ENCODE results near the gene CLEC16A. TPM values are rescaled to one million over a fixed set of nuclear protein-coding genes. Genes with fewer than 3 reads are reported as not detected.

CLEC16A gene
- total and polyA plus RNA-seq, 2 donors (not counting 1 experiment from before 2014, with no cell fraction given), result 21.9 to 79.5 TPM

DNA sequence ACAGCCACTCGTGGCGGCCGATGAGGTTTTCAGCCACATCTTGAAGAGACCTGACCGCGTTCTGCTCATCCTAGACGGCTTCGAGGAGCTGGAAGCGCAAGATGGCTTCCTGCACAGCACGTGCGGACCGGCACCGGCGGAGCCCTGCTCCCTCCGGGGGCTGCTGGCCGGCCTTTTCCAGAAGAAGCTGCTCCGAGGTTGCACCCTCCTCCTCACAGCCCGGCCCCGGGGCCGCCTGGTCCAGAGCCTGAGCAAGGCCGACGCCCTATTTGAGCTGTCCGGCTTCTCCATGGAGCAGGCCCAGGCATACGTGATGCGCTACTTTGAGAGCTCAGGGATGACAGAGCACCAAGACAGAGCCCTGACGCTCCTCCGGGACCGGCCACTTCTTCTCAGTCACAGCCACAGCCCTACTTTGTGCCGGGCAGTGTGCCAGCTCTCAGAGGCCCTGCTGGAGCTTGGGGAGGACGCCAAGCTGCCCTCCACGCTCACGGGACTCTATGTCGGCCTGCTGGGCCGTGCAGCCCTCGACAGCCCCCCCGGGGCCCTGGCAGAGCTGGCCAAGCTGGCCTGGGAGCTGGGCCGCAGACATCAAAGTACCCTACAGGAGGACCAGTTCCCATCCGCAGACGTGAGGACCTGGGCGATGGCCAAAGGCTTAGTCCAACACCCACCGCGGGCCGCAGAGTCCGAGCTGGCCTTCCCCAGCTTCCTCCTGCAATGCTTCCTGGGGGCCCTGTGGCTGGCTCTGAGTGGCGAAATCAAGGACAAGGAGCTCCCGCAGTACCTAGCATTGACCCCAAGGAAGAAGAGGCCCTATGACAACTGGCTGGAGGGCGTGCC lies 37.2 kb upstream of the CLEC16A start:
- ChIA-PET CTCF (interaction anchor here (1.1 to 1.3 kb wide), 4 partner anchors 16 to 92 kb away, joined by 3 to 4 read pairs (median 3); no protein-coding TSS in a partner anchor), POLR2A (interaction anchor here (1.0 to 1.4 kb wide), 2 partner anchors 14 to 155 kb away, joined by 3 to 6 read pairs; no protein-coding TSS in a partner anchor)
- Histone ChIP-seq H3K4me3 (ENCODE audit: control extremely low read depth in 1 of 5, extremely low read depth in 1 of 5, insufficient read depth in 1 of 5, low read depth in 2 of 5, low read length in 4 of 5) (no peak overlapping the region), H3K9me3 (ENCODE audit: control extremely low read depth in 1 of 3, control insufficient read depth in 2 of 3, insufficient read depth in 1 of 3, low read length in 2 of 3) (peaks cover 0 to 9% (median 0%) of the 10 kb centered on the region in 3 donors), H4K20me1 (ENCODE audit: control insufficient read depth, insufficient read depth, low read length, poor library complexity, severe bottlenecking) (peaks cover 85% of the 10 kb centered on the region), H3K4me1 (ENCODE audit: control insufficient read depth in 2 of 2, insufficient read depth in 2 of 2, low read length in 2 of 2) (peaks cover 43 to 55% of the 10 kb centered on the region in 2 donors), H3K79me2 (ENCODE audit: control insufficient read depth, insufficient read depth, low read length) (peaks cover 66% of the 10 kb centered on the region), H2AFZ (ENCODE audit: insufficient read depth, low read depth, low read length, poor library complexity, severe bottlenecking) (no peak overlapping the region), H3K4me2 (replicated peaks; ENCODE audit: low read depth, low read length, poor library complexity, severe bottlenecking) (peak overlapping the region; percentile 25), H3K27me3 (replicated peaks in 1 of 4; ENCODE audit: control extremely low read depth in 1 of 4, control insufficient read depth in 3 of 4, insufficient read depth in 4 of 4, low read length in 3 of 4) (no peaks in the 10 kb centered on the region), H3K9ac (ENCODE audit: low read length) (no peak overlapping the region), H3K27ac (ENCODE audit: low read length in 2 of 2) (peak overlapping the region in 1 of 2 donors; percentile 95), H3K36me3 (replicated peaks in 1 of 2; ENCODE audit: control extremely low read depth in 1 of 2, control insufficient read depth in 1 of 2, extremely low read depth in 1 of 2, insufficient read depth in 2 of 2, low read length in 1 of 2) (peaks cover 10 to 100% of the 10 kb centered on the region in 2 experiments)
- ATAC-seq (ENCODE audit: low read depth) (no peak), DNase-seq (no peak)
- no peaks in the 10 kb centered on the region for H3K9me3 Mint-ChIP-seq (ENCODE audit: insufficient read depth)
- H3K27me3 Mint-ChIP-seq, result no peaks in the 10 kb centered on the region
- H3K4me1 Mint-ChIP-seq, result peaks cover 70% of the 10 kb centered on the region
- WGBS (ENCODE audit: insufficient coverage), result 96% methylated on average over 46 of the region's 46 CpGs
- peak overlapping the region; percentile 67 for H3K27ac Mint-ChIP-seq
- TF ChIP-seq EZH2 (IDR thresholded peaks at IDR 0.05; ENCODE audit: borderline replicate concordance, insufficient read depth, low read depth, low read length, poor library complexity, severe bottlenecking), result no peak
- TF ChIP-seq, protein P1, sequence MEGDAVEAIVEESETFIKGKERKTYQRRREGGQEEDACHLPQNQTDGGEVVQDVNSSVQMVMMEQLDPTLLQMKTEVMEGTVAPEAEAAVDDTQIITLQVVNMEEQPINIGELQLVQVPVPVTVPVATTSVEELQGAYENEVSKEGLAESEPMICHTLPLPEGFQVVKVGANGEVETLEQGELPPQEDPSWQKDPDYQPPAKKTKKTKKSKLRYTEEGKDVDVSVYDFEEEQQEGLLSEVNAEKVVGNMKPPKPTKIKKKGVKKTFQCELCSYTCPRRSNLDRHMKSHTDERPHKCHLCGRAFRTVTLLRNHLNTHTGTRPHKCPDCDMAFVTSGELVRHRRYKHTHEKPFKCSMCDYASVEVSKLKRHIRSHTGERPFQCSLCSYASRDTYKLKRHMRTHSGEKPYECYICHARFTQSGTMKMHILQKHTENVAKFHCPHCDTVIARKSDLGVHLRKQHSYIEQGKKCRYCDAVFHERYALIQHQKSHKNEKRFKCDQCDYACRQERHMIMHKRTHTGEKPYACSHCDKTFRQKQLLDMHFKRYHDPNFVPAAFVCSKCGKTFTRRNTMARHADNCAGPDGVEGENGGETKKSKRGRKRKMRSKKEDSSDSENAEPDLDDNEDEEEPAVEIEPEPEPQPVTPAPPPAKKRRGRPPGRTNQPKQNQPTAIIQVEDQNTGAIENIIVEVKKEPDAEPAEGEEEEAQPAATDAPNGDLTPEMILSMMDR (IDR thresholded peaks at IDR 0.05), result no peak
- H3K4me3 Mint-ChIP-seq, result no peak overlapping the region
- intact Hi-C loops (cut with micrococcal nuclease), result no loop called here

DNA sequence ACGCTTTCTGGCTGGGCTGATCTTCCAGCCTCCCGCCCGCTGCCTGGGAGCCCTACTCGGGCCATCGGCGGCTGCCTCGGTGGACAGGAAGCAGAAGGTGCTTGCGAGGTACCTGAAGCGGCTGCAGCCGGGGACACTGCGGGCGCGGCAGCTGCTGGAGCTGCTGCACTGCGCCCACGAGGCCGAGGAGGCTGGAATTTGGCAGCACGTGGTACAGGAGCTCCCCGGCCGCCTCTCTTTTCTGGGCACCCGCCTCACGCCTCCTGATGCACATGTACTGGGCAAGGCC lies 36.7 kb upstream of the CLEC16A start:
- Mint-ChIP-seq H3K4me1 (peaks cover 70% of the 10 kb centered on the region), H3K27ac (no peak overlapping the region), H3K27me3 (no peaks in the 10 kb centered on the region), H3K9me3 (ENCODE audit: insufficient read depth) (no peaks in the 10 kb centered on the region), H3K4me3 (no peak overlapping the region)
- TF ChIP-seq, protein P1 (IDR thresholded peaks at IDR 0.05), result no peak
- TF ChIP-seq EZH2 (IDR thresholded peaks at IDR 0.05; ENCODE audit: borderline replicate concordance, insufficient read depth, low read depth, low read length, poor library complexity, severe bottlenecking), result no peak
- Histone ChIP-seq H3K9ac (ENCODE audit: low read length) (no peak overlapping the region), H3K4me1 (ENCODE audit: control insufficient read depth in 2 of 2, insufficient read depth in 2 of 2, low read length in 2 of 2) (peaks cover 48 to 56% of the 10 kb centered on the region in 2 donors), H3K27ac (ENCODE audit: low read length in 2 of 2) (peak overlapping the region in 1 of 2 donors; percentile 95), H4K20me1 (ENCODE audit: control insufficient read depth, insufficient read depth, low read length, poor library complexity, severe bottlenecking) (peaks cover 79% of the 10 kb centered on the region), H3K36me3 (replicated peaks in 1 of 2; ENCODE audit: control extremely low read depth in 1 of 2, control insufficient read depth in 1 of 2, extremely low read depth in 1 of 2, insufficient read depth in 2 of 2, low read length in 1 of 2) (peaks cover 8 to 98% of the 10 kb centered on the region in 2 experiments), H2AFZ (ENCODE audit: insufficient read depth, low read depth, low read length, poor library complexity, severe bottlenecking) (no peak overlapping the region), H3K9me3 (ENCODE audit: control extremely low read depth in 1 of 3, control insufficient read depth in 2 of 3, insufficient read depth in 1 of 3, low read length in 2 of 3) (peaks cover 0 to 4% (median 0%) of the 10 kb centered on the region in 3 donors), H3K79me2 (ENCODE audit: control insufficient read depth, insufficient read depth, low read length) (peaks cover 60% of the 10 kb centered on the region), H3K27me3 (replicated peaks in 1 of 4; ENCODE audit: control extremely low read depth in 1 of 4, control insufficient read depth in 3 of 4, insufficient read depth in 4 of 4, low read length in 3 of 4) (no peaks in the 10 kb centered on the region), H3K4me3 (ENCODE audit: control extremely low read depth in 1 of 5, extremely low read depth in 1 of 5, insufficient read depth in 1 of 5, low read depth in 2 of 5, low read length in 4 of 5) (no peak overlapping the region), H3K4me2 (replicated peaks; ENCODE audit: low read depth, low read length, poor library complexity, severe bottlenecking) (peak overlapping the region; percentile 25)
- ATAC-seq (ENCODE audit: low read depth), result no peak
- POLR2A ChIA-PET, result no interaction called here
- WGBS (ENCODE audit: insufficient coverage), result 97% methylated on average over 21 of the region's 21 CpGs
- intact Hi-C loops (cut with micrococcal nuclease), result no loop called here
- DNase-seq, result no peak
- CTCF ChIA-PET, result interaction anchor here (1.3 to 2.7 kb wide), 3 partner anchors 11 to 31 kb away, joined by 3 to 15 read pairs (median 4); no protein-coding TSS in a partner anchor
